Right lobe of liver (tissue), 6 donors: ENCODE data around the gene ZNF879. TPM values are rescaled to one million over a fixed set of nuclear protein-coding genes. Genes with fewer than 3 reads are reported as not detected.

Experiments used
- ATAC-seq, 4 donors: fragments of 200-7000 bp; cut with Tn5 transposase; one replicate each; pipeline ENCODE4 v1.9.1; 2020; ENCODE audit warnings: mild to moderate bottlenecking in 4 of 4, moderate library complexity in 4 of 4
- DNase-seq, 3 donors: peaks; one replicate each; pipeline ENCODE4 v3.0.0-alpha.2; 2020
- H3K27ac ChIP-seq, 3 donors: fragments of 200-600 bp; one replicate each; pipeline ENCODE4 v1.8.0; 2022
- H3K27me3 ChIP-seq, 2 donors: fragments of 200-600 bp; one replicate each; pipeline ENCODE4 v1.8.0; 2022
- H3K36me3 ChIP-seq, 4 donors: fragments of 200-600 bp; sonication (generic) in 1 of 4; one replicate each; pipeline versions ENCODE4 v1.5.1 to v1.8.0; 2017 to 2022; ENCODE audit warnings: control low read depth in 1 of 4
- H3K4me1 ChIP-seq, 4 donors: fragments of 200-600 bp; sonication (generic) in 1 of 4; one replicate each; pipeline versions ENCODE4 v1.5.1 to v1.8.0; 2017 to 2022; ENCODE audit warnings: control low read depth in 1 of 4
- H3K4me3 ChIP-seq, 3 donors: fragments of 200-600 bp; one replicate each; pipeline ENCODE4 v1.8.0; 2022
- H3K9me3 ChIP-seq, 4 donors: fragments of 200-600 bp; sonication (generic) in 1 of 4; one replicate each; pipeline versions ENCODE4 v1.5.1 to v1.8.0; 2017 to 2022; ENCODE audit warnings: control low read depth in 1 of 4
- CTCF ChIP-seq, 4 donors: fragments of 200-600 bp in 3 of 4; fragments of 450-650 bp in 1 of 4; IDR thresholded peaks; one replicate each; pipeline versions ENCODE4 v1.5.1 to v1.8.0; 2016 to 2022; ENCODE audit warnings: antibody characterized with exemption in 4 of 4, mild to moderate bottlenecking in 2 of 4
- POLR2A ChIP-seq: fragments of 450-650 bp; IDR thresholded peaks from one replicate; pipeline ENCODE4 v1.6.1; 2017; ENCODE audit warnings: antibody characterized with exemption, mild to moderate bottlenecking
- WGBS: methylation state at CpG from one replicate; pipeline ENCODE4 v1.1.6; 2018; ENCODE audit warnings: low coverage, low lambda C conversion rate; ENCODE audit not compliant: insufficient coverage; ENCODE audit errors: missing lambda C conversion rate; 5-methylcytosine and 5-hydroxymethylcytosine counted together
- intact Hi-C, 2 donors: fragments of 100-400 bp; cut with DNase I; formaldehyde crosslinking; loops; one replicate each; pipeline versions ENCODE4 v1.11.2 to v1.14.1; 2022
- long read RNA-seq: library from polyadenylated mRNA; unstranded; transcript quantifications from one replicate; pipeline ENCODE4 v2.0.0, GENCODE V29; 2019
- total RNA-seq, 6 experiments: library from RNA; depleted of rRNA in 2 of 6; stranded (reverse); fragments of >200 nt in 2 of 6; fragmentation: NEBNext Ultra II Directional in 3 of 6; extraction: Animal tissue kit (Norgen Biotek cat#: 25700) in 3 of 6; gene quantifications; one replicate each; pipeline versions ENCODE4 v1.1.0 to v1.2.4, GENCODE V29; 2016 to 2023
- donor health status: DM: no; HTN: yes; CAD: no.
- donor health status: DM: no; HTN: no; CAD: no.
- donor health status: DM: no; HTN: no; CAD: no.
- donor health status: DM: no; HTN: yes; CAD: no.
- donor health status: DM: no; HTN: yes; CAD: no.

The ZNF879 gene
- 1 to 10 TPM in 3 of 6 experiments, under 1 TPM in 3; 0.31 to 1.3 (median 0.94) TPM for total RNA-seq
- long read RNA-seq: 0 reads

GRCh38 chr5:179023528-179024189 is at the start of gene ZNF879:
TSS of gene ZNF879 (plus strand) at chr5:179023804. CDS start at chr5:179025005, 1,201 bp downstream.
- intact Hi-C loops: no loop called here
- 2% methylated on average over 29 of the region's 72 CpGs for WGBS

GRCh38 chr5:178981381-178981780 is 42.2 kb upstream of the ZNF879 start:
- no peaks in the 10 kb centered on the region for H3K27me3 ChIP-seq
- H3K9me3 ChIP-seq: peaks cover 0 to 3% (median 0%) of the 10 kb centered on the region in 4 donors
- no peak overlapping the region for H3K27ac ChIP-seq
- intact Hi-C loops: no loop called here
- 71% methylated on average over 3 of the region's 15 CpGs for WGBS
- TF ChIP-seq CTCF (IDR thresholded peaks at IDR 0.05): no peak
- no peak for TF ChIP-seq POLR2A
- H3K4me3 ChIP-seq: no peak overlapping the region
- no peaks in the 10 kb centered on the region for H3K4me1 ChIP-seq
- DNase-seq: no peak
- ATAC-seq: no peak
- H3K36me3 ChIP-seq: no peaks in the 10 kb centered on the region

More at GRCh38 chr5:179023528-179024189, at the start of gene ZNF879:
- peak within 1 kb of the TSS; percentile 50 to 79 (median 75) for H3K27ac ChIP-seq
- ATAC-seq (peak; percentile 98 to 99 (median 99)), DNase-seq (peak; percentile 93 to 96 (median 96))
- no peaks in the 10 kb centered on the region for H3K27me3 ChIP-seq
- H3K4me3 ChIP-seq: peak within 1 kb of the TSS; percentile 62 to 76 (median 67)
- H3K36me3 ChIP-seq: peaks cover 0 to 15% (median 7%) of the 10 kb centered on the region in 4 donors
- peaks cover 0 to 2% (median 0%) of the 10 kb centered on the region in 4 donors for H3K9me3 ChIP-seq
- no peaks in the 10 kb centered on the region for H3K4me1 ChIP-seq
- no peak for TF ChIP-seq CTCF (IDR thresholded peaks at IDR 0.05)
- TF ChIP-seq POLR2A: no peak

- Histone ChIP-seq H3K36me3 (no peaks in the 10 kb centered on the region), H3K4me3 (no peak overlapping the region), H3K27ac (no peak overlapping the region), H3K27me3 (no peaks in the 10 kb centered on the region), H3K9me3 (peaks cover 0 to 3% (median 0%) of the 10 kb centered on the region in 4 donors), H3K4me1 (no peaks in the 10 kb centered on the region)
- intact Hi-C loops: no loop called here
- no peak for DNase-seq
- TF ChIP-seq POLR2A (no peak), CTCF (IDR thresholded peaks at IDR 0.05) (no peak)
- no peak for ATAC-seq
- no CpG with 5 or more reads among the region's 17 CpGs for WGBS
These were observed 40.7 kb upstream of the ZNF879 start for GRCh38 chr5:178982941-178983340.

GRCh38 chr5:178983728-178984127 is 39.9 kb upstream of the ZNF879 start:
- ATAC-seq (no peak), DNase-seq (no peak)
- Histone ChIP-seq H3K27me3 (no peaks in the 10 kb centered on the region), H3K27ac (no peak overlapping the region), H3K36me3 (no peaks in the 10 kb centered on the region), H3K4me1 (no peaks in the 10 kb centered on the region), H3K4me3 (no peak overlapping the region), H3K9me3 (peaks cover 0 to 3% (median 0%) of the 10 kb centered on the region in 4 donors)
- 50% methylated on average over 3 of the region's 10 CpGs for WGBS
- TF ChIP-seq CTCF (IDR thresholded peaks at IDR 0.05): no peak
- TF ChIP-seq POLR2A: no peak
- intact Hi-C loops: no loop called here
